Gastrocnemius medialis (tissue), 4 donors: ENCODE results near the gene SUPT20HL1. TPM values are rescaled to one million over a fixed set of nuclear protein-coding genes. Genes with fewer than 3 reads are reported as not detected.
"Not testable (repeated sequence)": the region's sequence is repeated elsewhere in the genome, so short reads cannot be mapped to it uniquely, and the experiment has no call there.

ENCODE experiments used
- ATAC-seq, 2 donors: fragments of 150-250 bp; one replicate each; pipeline ENCODE4 v1.9.1; 2016
- DNase-seq, 2 donors: peaks; one replicate each; pipeline ENCODE4 v3.0.0-alpha.2; 2019
- H3K27ac ChIP-seq, 4 donors: fragments of 200-600 bp; sonication (generic); 1 replicate in 1 of 4; 2 replicates in 3 of 4; pipeline ENCODE4 v1.5.1; 2016 to 2018; ENCODE audit warnings: mild to moderate bottlenecking in 2 of 4, moderate library complexity in 1 of 4
- H3K27me3 ChIP-seq, 3 donors: fragments of 200-600 bp; sonication (generic) in 2 of 3; 1 replicate in 1 of 3; 2 replicates in 2 of 3; pipeline versions ENCODE4 v1.5.1 to v1.6.0; 2016 to 2019; ENCODE audit warnings: mild to moderate bottlenecking in 1 of 3, moderate library complexity in 1 of 3
- H3K36me3 ChIP-seq, 2 donors: fragments of 200-600 bp; sonication (generic) in 1 of 2; one replicate each; pipeline ENCODE4 v1.5.1; 2017 to 2018
- H3K4me1 ChIP-seq, 2 donors: fragments of 200-600 bp; sonication (generic) in 1 of 2; one replicate each; pipeline ENCODE4 v1.5.1; 2016 to 2017; ENCODE audit warnings: mild to moderate bottlenecking in 2 of 2
- H3K4me3 ChIP-seq, 4 donors: fragments of 200-600 bp; sonication (generic) in 3 of 4; 1 replicate in 1 of 4; 2 replicates in 3 of 4; pipeline ENCODE4 v1.5.1; 2016 to 2019; ENCODE audit warnings: mild to moderate bottlenecking in 2 of 4
- H3K9me3 ChIP-seq, 3 donors: fragments of 200-600 bp; sonication (generic) in 2 of 3; 1 replicate in 1 of 3; 2 replicates in 2 of 3; pipeline ENCODE4 v1.5.1; 2016 to 2019
- POLR2A ChIP-seq, 2 donors: fragments of 450-650 bp; IDR thresholded peaks; one replicate each; pipeline ENCODE4 v1.6.1; 2017; ENCODE audit warnings: antibody characterized with exemption in 2 of 2, mild to moderate bottlenecking in 2 of 2, moderate library complexity in 2 of 2
- in situ Hi-C, 4 donors: fragments of 200-750 bp; cut with MboI; loops; one replicate each; pipeline versions ENCODE4 v1.15.0 to v1.8.0; 2017; ENCODE audit warnings: low sequenced_read_pairs in 4 of 4
- intact Hi-C: fragments of 100-400 bp; cut with DNase I; formaldehyde crosslinking; loops from one replicate; pipeline ENCODE4 v1.15.1; 2023; ENCODE audit warnings: low total_unique reads
- total RNA-seq, 4 donors: library from RNA; depleted of rRNA; stranded (reverse); fragments of >200 nt; gene quantifications; one replicate each; pipeline versions ENCODE4 v1.1.0 to v1.2.3, GENCODE V29; 2016
- TF ChIP-seq, protein P1 (sequence below), 5 experiments: fragments of 450-650 bp in 3 of 5; fragments of 200-600 bp in 2 of 5; sonication (generic) in 2 of 5; IDR thresholded peaks in 4 of 5; conservative IDR thresholded peaks in 1 of 5; 1 replicate in 4 of 5; 2 replicates in 1 of 5; pipeline ENCODE4 v1.5.1; 2016 to 2019; ENCODE audit warnings: antibody characterized with exemption in 5 of 5, mild to moderate bottlenecking in 3 of 5, moderate library complexity in 3 of 5

Gene SUPT20HL1
- total RNA-seq, 4 donors from 2014 or later = not detected

DNA sequence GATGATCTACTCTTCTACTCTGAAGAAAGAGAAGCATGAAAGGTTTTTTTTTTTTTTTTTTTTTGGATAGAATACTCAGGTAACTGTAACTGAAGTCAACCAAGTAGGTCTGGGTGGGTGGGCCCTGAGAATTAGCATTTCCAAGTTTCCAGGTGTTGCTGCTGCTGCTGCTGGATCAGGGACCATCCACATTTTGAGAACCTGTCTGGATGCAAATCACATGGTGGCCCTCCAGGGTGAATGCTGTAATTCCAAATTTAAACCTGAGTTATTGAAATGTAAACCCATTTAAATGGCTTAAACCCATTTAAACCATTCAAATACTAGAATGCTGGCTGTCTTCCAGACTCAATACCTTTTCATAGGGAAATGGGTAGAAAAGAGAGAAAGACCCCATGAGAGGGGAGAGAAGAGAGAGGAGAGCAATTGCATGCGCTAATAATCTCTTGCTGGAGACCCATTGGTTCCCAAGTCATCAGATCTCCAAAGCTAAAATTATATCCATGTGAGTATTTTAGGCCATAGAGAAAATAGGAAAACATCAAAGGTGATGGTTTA lies 17.6 kb downstream of the SUPT20HL1 start:
- intact Hi-C loops (no loop called here), in situ Hi-C loops (no loop called here)
- TF ChIP-seq, protein P1, sequence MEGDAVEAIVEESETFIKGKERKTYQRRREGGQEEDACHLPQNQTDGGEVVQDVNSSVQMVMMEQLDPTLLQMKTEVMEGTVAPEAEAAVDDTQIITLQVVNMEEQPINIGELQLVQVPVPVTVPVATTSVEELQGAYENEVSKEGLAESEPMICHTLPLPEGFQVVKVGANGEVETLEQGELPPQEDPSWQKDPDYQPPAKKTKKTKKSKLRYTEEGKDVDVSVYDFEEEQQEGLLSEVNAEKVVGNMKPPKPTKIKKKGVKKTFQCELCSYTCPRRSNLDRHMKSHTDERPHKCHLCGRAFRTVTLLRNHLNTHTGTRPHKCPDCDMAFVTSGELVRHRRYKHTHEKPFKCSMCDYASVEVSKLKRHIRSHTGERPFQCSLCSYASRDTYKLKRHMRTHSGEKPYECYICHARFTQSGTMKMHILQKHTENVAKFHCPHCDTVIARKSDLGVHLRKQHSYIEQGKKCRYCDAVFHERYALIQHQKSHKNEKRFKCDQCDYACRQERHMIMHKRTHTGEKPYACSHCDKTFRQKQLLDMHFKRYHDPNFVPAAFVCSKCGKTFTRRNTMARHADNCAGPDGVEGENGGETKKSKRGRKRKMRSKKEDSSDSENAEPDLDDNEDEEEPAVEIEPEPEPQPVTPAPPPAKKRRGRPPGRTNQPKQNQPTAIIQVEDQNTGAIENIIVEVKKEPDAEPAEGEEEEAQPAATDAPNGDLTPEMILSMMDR (IDR thresholded peaks at IDR 0.05 in 4 of 5, conservative IDR thresholded peaks at IDR 0.05 in 1 of 5) = no peak
- TF ChIP-seq POLR2A (IDR thresholded peaks at IDR 0.05) = no peak
- no peaks in the 10 kb centered on the region for H3K4me1 ChIP-seq
- H3K9me3 ChIP-seq = no peaks in the 10 kb centered on the region
- no peak for ATAC-seq
- no peak overlapping the region for H3K4me3 ChIP-seq
- no peak for DNase-seq
- H3K36me3 ChIP-seq = no peaks in the 10 kb centered on the region
- no peaks in the 10 kb centered on the region for H3K27me3 ChIP-seq
- no peak overlapping the region for H3K27ac ChIP-seq

DNA sequence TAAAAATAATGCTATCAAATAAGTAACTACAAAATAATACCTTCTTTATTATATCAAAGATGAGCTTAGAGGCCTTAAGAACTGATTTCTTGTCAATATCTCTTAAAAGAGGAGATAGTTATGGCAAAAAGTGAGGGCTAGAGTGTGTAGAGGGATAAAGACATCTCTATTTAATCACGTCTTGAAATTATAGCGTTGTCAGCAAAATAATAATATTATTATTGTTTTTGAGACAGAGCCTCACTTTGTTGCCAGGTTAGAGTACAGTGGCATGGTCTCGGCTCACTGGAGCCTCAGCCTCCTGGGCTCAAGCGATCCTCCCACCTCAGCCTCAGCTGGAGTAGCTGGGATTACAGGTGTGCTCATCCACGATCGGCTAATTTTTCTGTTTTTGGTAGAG lies 18.3 kb downstream of the SUPT20HL1 start:
- Histone ChIP-seq H3K36me3 (no peaks in the 10 kb centered on the region), H3K9me3 (peaks cover 0 to under 1% (median 0%) of the 10 kb centered on the region in 3 donors), H3K27me3 (no peaks in the 10 kb centered on the region), H3K4me1 (no peaks in the 10 kb centered on the region), H3K27ac (no peak overlapping the region), H3K4me3 (no peak overlapping the region)
- ATAC-seq (no peak), DNase-seq (no peak)
- in situ Hi-C loops (no loop called here), intact Hi-C loops (no loop called here)
- TF ChIP-seq POLR2A (IDR thresholded peaks at IDR 0.05) = no peak
- TF ChIP-seq, protein P1 (IDR thresholded peaks at IDR 0.05 in 4 of 5, conservative IDR thresholded peaks at IDR 0.05 in 1 of 5) = no peak

DNA sequence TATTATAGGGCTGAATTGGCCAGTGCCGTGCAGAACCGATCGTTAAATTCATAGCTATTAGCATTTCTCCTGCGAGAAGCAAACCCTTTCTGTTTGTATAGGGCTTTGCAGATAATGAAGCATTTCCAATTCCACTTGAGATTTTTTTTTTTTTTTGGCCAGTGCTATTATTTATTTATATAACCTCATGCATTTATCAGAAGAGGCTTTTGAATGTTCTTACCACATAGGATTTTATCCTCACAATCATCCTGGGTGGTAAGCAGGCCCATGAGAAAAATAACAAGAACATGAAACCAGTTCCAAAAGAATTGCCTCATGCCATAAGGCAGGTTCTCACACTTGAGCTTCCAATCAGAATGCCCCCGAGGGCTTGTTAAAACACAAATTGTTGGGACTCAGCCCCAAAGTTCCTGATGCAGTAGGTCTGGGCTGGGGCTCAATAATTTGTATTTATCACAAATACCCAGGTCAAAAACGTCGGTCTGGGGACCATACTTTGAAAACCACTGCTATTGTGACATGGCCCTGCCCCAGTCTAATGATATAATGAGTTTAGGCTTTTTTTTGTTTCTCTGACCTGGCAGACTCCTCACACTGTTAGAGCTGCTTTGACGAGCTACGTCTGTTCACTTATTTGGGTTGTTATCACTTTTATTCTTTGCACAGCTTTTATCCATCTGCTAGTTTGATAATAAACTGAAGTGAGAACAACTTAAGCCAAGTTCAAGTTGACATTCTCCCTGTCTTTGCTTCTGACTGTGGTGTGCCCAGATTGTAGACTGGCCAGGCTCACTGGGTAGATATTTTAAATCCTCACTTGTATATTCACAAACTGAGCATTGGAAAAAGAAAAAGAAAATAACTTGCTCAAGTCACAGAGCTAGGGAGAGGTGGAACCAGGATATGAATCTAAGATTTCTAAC lies 20.1 kb downstream of the SUPT20HL1 start:
- H3K27me3 ChIP-seq = peaks cover 0 to 2% (median 0%) of the 10 kb centered on the region in 3 donors
- no peak overlapping the region for H3K4me3 ChIP-seq
- ATAC-seq (no peak), DNase-seq (no peak)
- intact Hi-C loops = no loop called here
- in situ Hi-C loops = no loop called here
- peaks cover 0 to 4% (median 0%) of the 10 kb centered on the region in 3 donors for H3K9me3 ChIP-seq
- no peak overlapping the region for H3K27ac ChIP-seq
- H3K4me1 ChIP-seq = no peaks in the 10 kb centered on the region
- no peaks in the 10 kb centered on the region for H3K36me3 ChIP-seq
- no peak for TF ChIP-seq POLR2A (IDR thresholded peaks at IDR 0.05)
- TF ChIP-seq, protein P1 (IDR thresholded peaks at IDR 0.05 in 4 of 5, conservative IDR thresholded peaks at IDR 0.05 in 1 of 5) = no peak

DNA sequence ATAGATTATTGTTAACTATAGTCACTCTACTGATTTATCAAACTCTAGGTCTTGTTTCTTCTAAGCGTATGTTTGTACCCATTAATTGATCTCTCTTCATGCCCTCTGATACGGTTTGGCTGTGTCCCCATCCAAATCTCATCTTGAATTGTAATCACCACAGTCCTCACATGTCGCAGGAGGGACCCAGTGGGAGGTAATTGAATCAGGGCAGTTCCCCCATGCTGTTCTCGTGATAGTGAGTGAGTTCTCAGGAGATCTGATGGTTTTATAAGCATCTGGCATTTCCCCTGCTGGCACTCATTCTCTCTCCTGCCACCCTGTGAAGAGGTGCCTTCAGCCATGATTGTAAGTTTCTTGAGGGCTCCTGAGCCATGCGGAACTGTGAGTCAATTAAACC lies 21.9 kb downstream of the SUPT20HL1 start:
- in situ Hi-C loops, intact Hi-C loops, H3K27ac ChIP-seq, H3K27me3 ChIP-seq, H3K9me3 ChIP-seq, H3K36me3 ChIP-seq, ATAC-seq, H3K4me3 ChIP-seq, DNase-seq, H3K4me1 ChIP-seq: not testable (repeated sequence)

DNA sequence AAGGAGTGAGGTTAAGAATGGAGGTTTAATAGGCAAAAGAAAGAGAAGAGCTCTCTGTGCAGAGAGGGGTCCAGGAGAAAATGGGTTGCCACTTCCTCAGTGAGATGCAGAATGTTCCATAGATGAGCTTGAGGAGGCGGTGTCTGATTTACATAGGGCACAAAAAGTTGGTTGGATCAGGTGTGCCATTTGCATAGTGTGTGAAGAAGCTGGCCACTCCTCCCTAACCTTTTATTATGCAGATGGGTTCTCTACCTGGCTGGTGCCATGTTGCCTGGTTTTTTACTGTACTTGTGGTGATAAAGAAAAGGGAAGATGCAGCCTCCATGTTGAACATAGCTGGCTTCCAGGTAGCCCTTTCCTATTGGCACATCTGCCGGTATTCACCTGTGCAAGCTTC lies 27.3 kb downstream of the SUPT20HL1 start:
- Histone ChIP-seq H3K4me1 (no peaks in the 10 kb centered on the region), H3K36me3 (no peaks in the 10 kb centered on the region), H3K27ac (no peak overlapping the region), H3K9me3 (peaks cover 0 to 4% (median 0%) of the 10 kb centered on the region in 3 donors), H3K4me3 (no peak overlapping the region), H3K27me3 (peaks cover 0 to 6% (median 0%) of the 10 kb centered on the region in 3 donors)
- ATAC-seq (no peak), DNase-seq (no peak)
- no peak for TF ChIP-seq POLR2A (IDR thresholded peaks at IDR 0.05)
- TF ChIP-seq, protein P1 (IDR thresholded peaks at IDR 0.05 in 4 of 5, conservative IDR thresholded peaks at IDR 0.05 in 1 of 5) = no peak
- intact Hi-C loops = no loop called here
- in situ Hi-C loops = no loop called here
